Measurements from ENCODE around the gene CLEC12A.

- TF ChIP-seq POLR2AphosphoS5 (IDR thresholded peaks at IDR 0.05) = peak in 1 of 4 donors; percentile 39
- TF ChIP-seq POLR2A (IDR thresholded peaks at IDR 0.05) = no peak
- no peak for TF ChIP-seq CTCF (IDR thresholded peaks at IDR 0.05)
- no peak for TF ChIP-seq EP300 (IDR thresholded peaks at IDR 0.05)
Observed at GRCh38 chr12:10027721-10028120, 56.5 kb downstream of the CLEC12A start.
